Neutrophil (primary cell): ENCODE measurements around the gene DCLK2.

Source experiments
- H3K27ac ChIP-seq: fragments of 200-600 bp; sonication (generic); 2 replicates; pipeline ENCODE4 v1.5.1; 2016; ENCODE audit warnings: mild to moderate bottlenecking, moderate library complexity
- H3K27me3 ChIP-seq: fragments of 200-600 bp; sonication (generic); 2 replicates; pipeline ENCODE4 v1.6.0; 2016; ENCODE audit warnings: mild to moderate bottlenecking
- H3K36me3 ChIP-seq: fragments of 200-600 bp; sonication (generic); 2 replicates; pipeline ENCODE4 v1.5.1; 2017
- H3K4me1 ChIP-seq, 2 experiments: fragments of 200-600 bp in 1 of 2; sonication (generic) in 1 of 2; 1 replicate in 1 of 2; 2 replicates in 1 of 2; pipeline versions ENCODE4 v1.5.1 to v1.6.1; 2013 to 2016; ENCODE audit warnings: low read depth in 1 of 2, low read length in 1 of 2, mild to moderate bottlenecking in 1 of 2, moderate library complexity in 1 of 2; ENCODE audit not compliant: control insufficient read depth in 1 of 2, insufficient read depth in 1 of 2
- H3K4me3 ChIP-seq, 2 experiments: fragments of 200-600 bp in 1 of 2; sonication (generic) in 1 of 2; 1 replicate in 1 of 2; 2 replicates in 1 of 2; pipeline ENCODE4 v1.5.1; 2013 to 2016; ENCODE audit warnings: low read depth in 1 of 2, low read length in 1 of 2, mild to moderate bottlenecking in 1 of 2, moderate library complexity in 1 of 2
- H3K9me3 ChIP-seq: fragments of 200-600 bp; sonication (generic); 2 replicates; pipeline ENCODE4 v1.5.1; 2016
- TF ChIP-seq, protein P1 (sequence below): fragments of 200-600 bp; sonication (generic); IDR thresholded peaks from 2 replicates; pipeline ENCODE4 v1.5.1; 2016; ENCODE audit warnings: antibody characterized with exemption

DCLK2 gene

DNA sequence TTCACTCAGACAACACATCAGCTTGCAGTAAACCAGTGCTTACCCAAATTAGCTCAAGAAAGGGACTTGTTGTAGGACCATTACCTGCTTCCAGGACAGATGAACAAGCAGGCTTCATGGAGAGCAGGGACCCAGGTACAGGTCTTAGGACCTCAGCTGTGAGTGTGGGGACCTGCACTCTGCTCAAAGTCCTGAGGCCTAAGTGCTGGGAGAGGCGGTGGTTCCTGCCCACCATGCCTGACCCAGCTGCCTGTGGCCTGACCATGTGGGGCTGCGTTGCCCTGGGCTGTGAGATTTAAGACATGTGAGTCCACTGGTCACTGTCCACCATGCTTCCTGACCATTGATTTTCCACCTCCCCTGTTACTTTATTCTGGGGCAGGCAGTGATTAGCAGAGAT lies 140.2 kb downstream of the DCLK2 start:
- Histone ChIP-seq H3K9me3 (no peaks in the 10 kb centered on the region), H3K4me3 (no peak overlapping the region), H3K36me3 (no peaks in the 10 kb centered on the region), H3K27ac (no peak overlapping the region), H3K4me1 (no peaks in the 10 kb centered on the region), H3K27me3 (no peaks in the 10 kb centered on the region)
- TF ChIP-seq, protein P1, sequence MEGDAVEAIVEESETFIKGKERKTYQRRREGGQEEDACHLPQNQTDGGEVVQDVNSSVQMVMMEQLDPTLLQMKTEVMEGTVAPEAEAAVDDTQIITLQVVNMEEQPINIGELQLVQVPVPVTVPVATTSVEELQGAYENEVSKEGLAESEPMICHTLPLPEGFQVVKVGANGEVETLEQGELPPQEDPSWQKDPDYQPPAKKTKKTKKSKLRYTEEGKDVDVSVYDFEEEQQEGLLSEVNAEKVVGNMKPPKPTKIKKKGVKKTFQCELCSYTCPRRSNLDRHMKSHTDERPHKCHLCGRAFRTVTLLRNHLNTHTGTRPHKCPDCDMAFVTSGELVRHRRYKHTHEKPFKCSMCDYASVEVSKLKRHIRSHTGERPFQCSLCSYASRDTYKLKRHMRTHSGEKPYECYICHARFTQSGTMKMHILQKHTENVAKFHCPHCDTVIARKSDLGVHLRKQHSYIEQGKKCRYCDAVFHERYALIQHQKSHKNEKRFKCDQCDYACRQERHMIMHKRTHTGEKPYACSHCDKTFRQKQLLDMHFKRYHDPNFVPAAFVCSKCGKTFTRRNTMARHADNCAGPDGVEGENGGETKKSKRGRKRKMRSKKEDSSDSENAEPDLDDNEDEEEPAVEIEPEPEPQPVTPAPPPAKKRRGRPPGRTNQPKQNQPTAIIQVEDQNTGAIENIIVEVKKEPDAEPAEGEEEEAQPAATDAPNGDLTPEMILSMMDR, result no peak

DNA sequence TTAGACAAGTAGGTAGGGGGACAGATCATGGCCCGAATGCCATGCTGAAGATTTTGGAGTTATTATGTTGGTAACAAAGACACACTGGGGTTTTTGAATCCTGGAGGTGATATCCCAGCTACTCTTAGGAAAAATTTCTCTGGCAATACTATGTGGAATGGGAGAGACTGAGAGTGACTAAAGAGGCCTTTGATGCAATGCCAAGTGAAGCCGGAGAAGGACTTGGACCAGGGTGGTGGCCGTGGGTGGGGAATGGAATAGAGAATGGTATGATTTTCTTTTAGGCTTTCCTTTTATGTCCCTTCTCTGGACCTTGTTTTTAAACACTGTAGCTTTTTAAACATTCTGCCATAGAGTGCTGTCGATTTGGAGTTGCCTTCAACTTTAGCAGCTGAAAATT lies 141.6 kb downstream of the DCLK2 start:
- Histone ChIP-seq H3K27ac (no peak overlapping the region), H3K9me3 (no peaks in the 10 kb centered on the region), H3K4me1 (no peaks in the 10 kb centered on the region), H3K4me3 (no peak overlapping the region), H3K27me3 (no peaks in the 10 kb centered on the region), H3K36me3 (no peaks in the 10 kb centered on the region)
- TF ChIP-seq, protein P1, result no peak

DNA sequence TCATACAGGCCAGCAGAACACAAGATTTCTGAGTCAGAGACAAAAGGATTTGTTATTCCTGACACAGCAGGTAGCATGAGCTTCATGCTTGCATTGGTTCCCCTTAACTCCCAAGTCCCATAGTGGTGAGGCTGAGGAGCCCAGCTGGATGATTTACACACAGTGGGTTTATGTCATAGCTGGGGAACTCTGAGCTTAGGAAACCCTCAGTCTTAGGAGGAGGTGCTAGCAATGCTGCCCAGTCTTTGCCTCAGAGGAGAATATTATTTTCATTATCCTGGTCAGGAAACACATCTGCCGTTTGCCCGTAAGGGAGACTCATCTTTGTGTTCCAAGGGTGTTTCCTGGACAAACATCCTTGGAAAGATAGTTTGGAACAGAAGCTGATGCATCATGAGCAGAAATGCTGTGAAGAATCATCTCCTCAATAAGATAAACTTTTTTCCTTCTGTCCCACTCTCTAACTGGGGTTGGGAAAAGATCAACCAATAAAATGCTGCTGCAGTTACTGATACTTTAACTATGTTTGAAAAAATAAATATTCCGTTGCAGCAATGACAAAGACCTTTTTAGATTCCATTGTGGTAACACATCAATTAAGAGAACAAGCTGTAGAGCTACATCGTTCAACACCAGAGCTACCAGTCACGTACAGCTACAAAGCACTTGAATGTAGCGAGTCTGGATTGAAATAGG lies 146.8 kb downstream of the DCLK2 start:
- Histone ChIP-seq H3K36me3 (no peaks in the 10 kb centered on the region), H3K4me1 (no peaks in the 10 kb centered on the region), H3K27ac (no peak overlapping the region), H3K9me3 (no peaks in the 10 kb centered on the region), H3K4me3 (no peak overlapping the region), H3K27me3 (no peaks in the 10 kb centered on the region)
- TF ChIP-seq, protein P1, result no peak

DNA sequence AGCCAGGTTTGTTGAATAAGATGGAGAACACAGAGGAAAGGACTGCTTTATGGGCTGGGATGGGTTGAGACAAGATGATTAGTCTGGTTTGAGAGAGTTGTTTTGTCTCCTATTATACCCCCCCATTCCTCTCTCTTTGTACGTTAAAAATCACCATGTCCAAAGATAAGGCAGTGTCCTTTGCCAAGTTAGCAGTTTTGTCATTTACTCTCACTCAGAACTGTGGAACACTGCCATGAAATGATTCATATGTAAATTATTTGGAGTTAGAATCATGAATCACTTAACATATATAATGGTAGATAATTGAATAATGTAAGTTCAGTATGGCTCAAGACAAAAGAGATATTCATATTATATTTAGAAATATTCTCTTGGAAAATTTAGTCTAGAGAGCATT lies 151.3 kb downstream of the DCLK2 start:
- TF ChIP-seq, protein P1, result no peak
- no peaks in the 10 kb centered on the region for H3K4me1 ChIP-seq
- no peaks in the 10 kb centered on the region for H3K9me3 ChIP-seq
- no peak overlapping the region for H3K4me3 ChIP-seq
- no peaks in the 10 kb centered on the region for H3K36me3 ChIP-seq
- H3K27me3 ChIP-seq, result no peaks in the 10 kb centered on the region
- H3K27ac ChIP-seq, result no peak overlapping the region

DNA sequence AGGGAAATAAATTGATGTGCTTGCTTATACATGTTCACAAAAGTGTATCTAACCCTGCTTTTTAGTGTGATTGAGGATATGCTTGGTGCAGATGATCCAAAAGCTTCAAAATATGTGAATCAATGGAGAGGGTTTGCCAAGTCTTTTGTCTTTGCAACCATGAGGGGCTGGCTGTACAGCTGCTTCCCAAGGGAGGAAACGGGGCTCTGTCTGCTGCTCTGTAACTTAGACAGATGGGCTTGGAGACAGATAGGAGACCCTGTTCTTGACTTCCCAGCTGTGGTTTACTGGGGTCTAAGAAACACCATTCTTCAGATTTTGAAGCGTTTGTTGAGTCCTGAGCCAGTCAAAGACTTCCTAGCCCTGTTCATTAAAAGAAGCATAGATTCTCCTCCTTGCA lies 152.3 kb downstream of the DCLK2 start:
- TF ChIP-seq, protein P1, result no peak
- no peak overlapping the region for H3K4me3 ChIP-seq
- no peak overlapping the region for H3K27ac ChIP-seq
- H3K4me1 ChIP-seq, result no peaks in the 10 kb centered on the region
- no peaks in the 10 kb centered on the region for H3K27me3 ChIP-seq
- no peaks in the 10 kb centered on the region for H3K9me3 ChIP-seq
- no peaks in the 10 kb centered on the region for H3K36me3 ChIP-seq
